GM19328 (cell line): ENCODE data around the gene GNAS-AS1.

ENCODE experiments used
- ATAC-seq: cut with Tn5 transposase; IDR thresholded peaks from one replicate; pipeline ENCODE4 v1.9.1; 2021; ENCODE audit warnings: mild to moderate bottlenecking, moderate library complexity; ENCODE audit not compliant: unreplicated experiment

Gene GNAS-AS1

DNA sequence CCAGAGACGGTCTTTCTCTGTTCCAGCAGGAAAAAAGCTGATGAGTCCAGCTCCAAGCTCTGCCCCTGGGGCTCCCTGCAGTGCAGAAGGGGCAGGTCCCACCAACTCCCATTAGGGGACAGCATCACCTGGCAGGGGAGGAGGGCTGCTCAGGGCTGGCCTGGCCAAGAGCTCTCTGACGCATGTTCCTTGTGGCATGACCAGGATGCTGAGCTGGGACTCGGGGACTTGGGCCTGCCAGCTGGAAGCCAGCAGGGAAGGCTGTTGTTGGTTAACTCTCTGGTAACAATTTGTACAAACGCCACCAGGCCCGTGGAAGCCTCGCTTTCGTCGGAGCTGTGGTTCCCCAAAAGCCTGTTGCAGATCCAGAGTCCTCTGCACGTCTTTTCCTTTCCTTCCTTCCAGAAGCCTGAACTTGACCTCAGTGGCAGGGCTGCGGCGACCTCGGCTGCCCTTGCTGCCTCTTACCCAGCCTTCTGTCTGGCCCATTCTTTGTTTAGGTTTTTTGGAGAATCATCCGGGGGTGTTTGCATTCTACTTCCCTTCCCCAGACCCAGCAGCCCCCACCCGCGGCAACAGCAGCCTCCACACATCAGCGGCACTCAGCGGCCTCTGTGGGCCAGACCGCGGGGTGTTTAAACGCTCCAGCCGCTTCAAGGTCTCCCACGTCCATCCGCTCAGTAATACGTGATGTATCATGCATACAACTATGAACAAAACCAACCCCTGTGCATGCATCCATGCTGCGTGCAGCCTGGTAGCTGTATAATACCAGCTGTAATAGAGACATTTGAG lies 63.3 kb downstream of the GNAS-AS1 start:
- no peak for ATAC-seq

DNA sequence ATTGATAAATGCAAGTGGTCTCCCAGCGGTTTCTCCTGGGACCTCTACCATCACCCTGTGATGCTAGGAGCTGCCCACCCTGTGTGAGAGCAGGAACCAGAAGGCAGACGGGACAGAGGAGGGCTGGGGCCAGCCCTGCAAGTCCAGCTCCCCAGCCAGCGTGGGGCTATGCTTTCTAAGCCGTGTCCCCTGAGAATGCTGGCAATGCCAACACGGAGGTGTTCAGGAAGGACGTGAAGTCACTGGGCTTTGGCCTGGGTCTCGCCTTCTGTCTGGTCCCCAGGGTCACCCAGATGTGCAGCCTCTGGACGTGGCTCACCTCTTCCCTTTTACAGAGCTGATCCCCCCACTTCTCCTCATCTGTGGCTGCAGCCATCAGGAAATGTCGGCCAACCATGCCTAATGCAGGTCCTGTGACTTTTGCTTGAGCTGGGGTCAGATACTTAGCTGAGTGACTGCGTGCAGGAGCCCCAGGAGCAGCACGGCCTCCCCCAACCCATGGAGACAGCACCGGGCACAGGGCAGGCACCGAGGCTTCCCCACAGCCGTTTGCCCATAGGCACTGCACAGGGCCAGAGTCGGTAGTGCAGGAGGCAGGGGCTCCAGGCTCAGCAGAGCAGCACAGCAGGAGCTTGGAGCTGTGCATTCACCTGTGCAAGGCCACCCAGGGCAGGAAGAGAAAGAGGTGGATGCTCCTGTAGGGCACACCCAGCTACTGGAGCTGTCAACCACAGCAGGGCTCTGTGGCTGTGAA lies 66.2 kb downstream of the GNAS-AS1 start:
- no peak for ATAC-seq

- ATAC-seq, result no peak
These were observed 67.1 kb downstream of the GNAS-AS1 start for GRCh38 chr20:58783511-58784011.

DNA sequence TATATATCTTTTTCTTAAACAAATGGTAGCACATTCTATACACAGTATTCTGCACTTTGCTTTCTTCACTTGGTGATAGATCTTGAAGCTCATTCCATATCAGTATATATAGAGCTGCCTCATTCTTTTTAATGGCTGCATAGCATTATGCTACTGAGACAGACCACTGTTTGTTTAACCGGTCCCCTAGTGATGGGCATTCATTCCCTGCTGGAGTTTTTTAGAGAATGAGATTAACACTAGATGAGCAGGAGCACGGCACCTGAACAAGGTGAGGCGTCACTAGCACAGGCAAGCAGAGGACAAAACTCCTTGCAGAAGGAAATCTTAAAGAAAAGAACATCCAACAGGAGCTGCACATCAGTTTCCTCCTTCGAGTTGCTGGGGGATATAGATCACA lies 69.6 kb downstream of the GNAS-AS1 start:
- no peak for ATAC-seq

DNA sequence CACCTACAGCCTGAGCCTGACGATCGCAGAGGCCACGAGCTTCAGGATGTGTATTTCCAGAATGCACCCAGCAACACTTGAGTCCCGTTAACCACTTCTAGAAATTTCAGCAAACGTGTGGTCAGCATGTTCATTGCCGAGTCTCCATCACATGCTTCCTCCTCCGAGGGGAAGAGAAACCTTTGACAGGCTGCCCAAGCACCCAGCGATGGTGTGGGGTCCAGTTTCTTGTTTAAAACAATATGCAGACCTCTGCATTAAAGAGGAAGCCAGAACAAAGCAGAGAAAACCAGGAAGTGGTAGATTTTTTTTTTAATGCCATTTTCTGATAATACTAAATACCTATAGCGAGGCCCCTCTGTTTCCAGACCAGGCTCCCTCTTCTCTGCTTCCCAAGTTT lies 71.9 kb downstream of the GNAS-AS1 start:
- ATAC-seq, result no peak

- ATAC-seq, result no peak
These were observed 73.0 kb downstream of the GNAS-AS1 start for GRCh38 chr20:58777657-58778056.

GRCh38 chr20:58776109-58776508 lies 74.6 kb downstream of the GNAS-AS1 start:
- ATAC-seq, result no peak

- ATAC-seq, result no peak
These were observed 75.3 kb downstream of the GNAS-AS1 start for GRCh38 chr20:58775371-58775770.

- no peak for ATAC-seq
These were observed 75.9 kb downstream of the GNAS-AS1 start for GRCh38 chr20:58774667-58775263.

DNA sequence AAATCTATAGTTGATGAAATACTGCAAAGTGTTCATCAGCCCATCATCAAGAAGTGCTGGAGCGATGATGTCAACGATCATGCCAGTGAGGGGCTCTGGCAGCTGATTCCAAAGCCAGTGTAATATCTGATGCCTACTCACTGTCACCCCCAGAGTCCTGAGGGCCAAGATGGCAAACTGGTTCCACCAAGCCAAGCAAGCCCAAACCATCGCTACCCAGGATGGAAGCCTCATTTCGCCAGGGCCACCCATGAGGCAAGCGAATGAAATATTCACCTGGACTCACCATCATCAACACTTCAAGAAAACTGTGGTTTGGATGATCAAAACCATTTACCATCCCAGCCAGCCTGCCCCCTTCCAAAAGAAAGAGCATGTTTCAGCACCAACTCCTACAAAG lies 76.5 kb downstream of the GNAS-AS1 start:
- no peak for ATAC-seq

- no peak for ATAC-seq
These were observed 77.9 kb downstream of the GNAS-AS1 start for GRCh38 chr20:58772786-58773185.
